HG03342 (cell line): ENCODE data around the gene IQCC.

Experiments used
- ATAC-seq: cut with Tn5 transposase; IDR thresholded peaks from one replicate; pipeline ENCODE4 v1.9.1; 2021; ENCODE audit warnings: mild to moderate bottlenecking, moderate library complexity; ENCODE audit not compliant: unreplicated experiment

Gene IQCC

GRCh38 chr1:32221980-32222755 lies 16.7 kb downstream of the IQCC start, which contains the start of the genes EIF3I and TMEM234:
Gene EIF3I, plus strand, starts transcription at chr1:32222407. Its CDS starts 35 bp downstream, at chr1:32222442.
Gene TMEM234, minus strand, starts transcription at chr1:32222353. Its CDS starts 31 bp downstream, at chr1:32222322.
- ATAC-seq: peak; percentile 84

- ATAC-seq: no peak
Measured at GRCh38 chr1:32223683-32224082, 18.2 kb downstream of the IQCC start.

- ATAC-seq: no peak
Measured at GRCh38 chr1:32224285-32224684, 18.8 kb downstream of the IQCC start.

GRCh38 chr1:32228771-32229170 lies 23.3 kb downstream of the IQCC start:
- ATAC-seq: no peak

- no peak for ATAC-seq
Measured at GRCh38 chr1:32231843-32232432, 26.5 kb downstream of the IQCC start.

- ATAC-seq: no peak
Measured at GRCh38 chr1:32232558-32233304, 27.3 kb downstream of the IQCC start.

GRCh38 chr1:32234792-32235191 lies 29.3 kb downstream of the IQCC start:
- ATAC-seq: no peak

GRCh38 chr1:32239337-32239736 lies 33.9 kb downstream of the IQCC start:
- ATAC-seq: no peak

GRCh38 chr1:32239790-32240139 lies 34.3 kb downstream of the IQCC start:
- ATAC-seq: no peak

GRCh38 chr1:32240140-32240951 lies 34.9 kb downstream of the IQCC start:
- ATAC-seq: peak; percentile 39

GRCh38 chr1:32241001-32241763 lies 35.7 kb downstream of the IQCC start:
- peak; percentile 44 for ATAC-seq

GRCh38 chr1:32242341-32242851 lies 36.9 kb downstream of the IQCC start:
- ATAC-seq: no peak

GRCh38 chr1:32246888-32247273 lies 41.4 kb downstream of the IQCC start, which contains the start of gene FAM167B:
Gene FAM167B, plus strand, starts transcription at chr1:32247222. Its CDS starts 200 bp downstream, at chr1:32247422.
- ATAC-seq: no peak

- no peak for ATAC-seq
Measured at GRCh38 chr1:32247452-32247851, 42.0 kb downstream of the IQCC start.

GRCh38 chr1:32247983-32248889 lies 42.8 kb downstream of the IQCC start:
- no peak for ATAC-seq

- ATAC-seq: peak; percentile 54
Measured at GRCh38 chr1:32249831-32250525, 44.5 kb downstream of the IQCC start.

GRCh38 chr1:32250893-32251716 lies 45.6 kb downstream of the IQCC start, which contains the start of gene LCK:
Gene LCK, plus strand, starts transcription at chr1:32251265. Its CDS starts 23,065 bp downstream, at chr1:32274330.
- ATAC-seq: no peak
